MM.1S (cell line): Measurements from ENCODE around the gene RPL21.

Experiments
- CTCF ChIP-seq: fragments of 300-600 bp; sonication (generic); IDR thresholded peaks from 2 replicates; pipeline ENCODE4 v1.5.1; 2016; ENCODE audit warnings: antibody characterized with exemption, low read length, mixed read lengths
- EZH2 ChIP-seq: fragments of 300-600 bp; sonication (generic); optimal IDR thresholded peaks from 2 replicates; pipeline ENCODE3; 2017; ENCODE audit warnings: low read depth, mild to moderate bottlenecking, antibody characterized with exemption, low read length, mixed read lengths

- TF ChIP-seq CTCF (no peak), EZH2 (no peak)
Measured at GRCh38 chr13:27264648-27265047, 13.3 kb downstream of the RPL21 start.
